Suppressor macrophage treated with lipopolysaccharide for 4 hours (primary cell): Measurements from ENCODE around the gene CACNB4.
A peak's percentile ranks its signal among the peaks of the same experiment; 100 is the strongest.
"Not testable (repeated sequence)": the region's sequence is repeated elsewhere in the genome, so short reads cannot be mapped to it uniquely, and the experiment has no call there.

Experiments used
- DNase-seq: peaks from one replicate; pipeline ENCODE4 v3.0.0-alpha.2; 2020

CACNB4 gene

GRCh38 chr2:151933266-151933804 lies 165.5 kb downstream of the CACNB4 start:
- DNase-seq, result no peak

GRCh38 chr2:151931756-151932155 lies 167.1 kb downstream of the CACNB4 start:
- DNase-seq, result no peak

- DNase-seq, result no peak
These were observed 167.7 kb downstream of the CACNB4 start for GRCh38 chr2:151931030-151931611.

GRCh38 chr2:151930042-151930441 lies 168.8 kb downstream of the CACNB4 start:
- no peak for DNase-seq

- peak; percentile 43 for DNase-seq
These were observed 170.5 kb downstream of the CACNB4 start for GRCh38 chr2:151928380-151928779.

- peak; percentile 41 for DNase-seq
These were observed 171.2 kb downstream of the CACNB4 start for GRCh38 chr2:151927501-151928221.

- DNase-seq, result peak; percentile 85
These were observed 175.8 kb downstream of the CACNB4 start for GRCh38 chr2:151922845-151923666.

- peak; percentile 29 for DNase-seq
These were observed 179.1 kb downstream of the CACNB4 start for GRCh38 chr2:151919786-151920185.

GRCh38 chr2:151918308-151918707 lies 180.5 kb downstream of the CACNB4 start:
- peak; percentile 65 for DNase-seq

GRCh38 chr2:151916632-151917031 lies 182.2 kb downstream of the CACNB4 start:
- DNase-seq, result no peak

- DNase-seq, result not testable (repeated sequence)
These were observed 183.2 kb downstream of the CACNB4 start for GRCh38 chr2:151915629-151916025.

- DNase-seq, result no peak
These were observed 183.7 kb downstream of the CACNB4 start for GRCh38 chr2:151914989-151915628.

- no peak for DNase-seq
These were observed 190.5 kb downstream of the CACNB4 start for GRCh38 chr2:151908204-151908882.

GRCh38 chr2:151907286-151908203 lies 191.3 kb downstream of the CACNB4 start:
- DNase-seq, result peak; percentile 50

- no peak for DNase-seq
These were observed 192.2 kb downstream of the CACNB4 start for GRCh38 chr2:151906633-151906998.

GRCh38 chr2:151905963-151906632 lies 192.7 kb downstream of the CACNB4 start:
- DNase-seq, result peak; percentile 46

GRCh38 chr2:151904807-151905206 lies 194.0 kb downstream of the CACNB4 start:
- DNase-seq, result peak; percentile 71

- DNase-seq, result no peak
These were observed 194.8 kb downstream of the CACNB4 start for GRCh38 chr2:151904021-151904420.

- DNase-seq, result no peak
These were observed 196.0 kb downstream of the CACNB4 start for GRCh38 chr2:151902829-151903228.

GRCh38 chr2:151900331-151900730 lies 198.5 kb downstream of the CACNB4 start:
- no peak for DNase-seq

GRCh38 chr2:151899156-151899555 lies 199.7 kb downstream of the CACNB4 start:
- DNase-seq, result no peak
